ENCODE measurements around the gene LRRC4C.

Gene LRRC4C

DNA sequence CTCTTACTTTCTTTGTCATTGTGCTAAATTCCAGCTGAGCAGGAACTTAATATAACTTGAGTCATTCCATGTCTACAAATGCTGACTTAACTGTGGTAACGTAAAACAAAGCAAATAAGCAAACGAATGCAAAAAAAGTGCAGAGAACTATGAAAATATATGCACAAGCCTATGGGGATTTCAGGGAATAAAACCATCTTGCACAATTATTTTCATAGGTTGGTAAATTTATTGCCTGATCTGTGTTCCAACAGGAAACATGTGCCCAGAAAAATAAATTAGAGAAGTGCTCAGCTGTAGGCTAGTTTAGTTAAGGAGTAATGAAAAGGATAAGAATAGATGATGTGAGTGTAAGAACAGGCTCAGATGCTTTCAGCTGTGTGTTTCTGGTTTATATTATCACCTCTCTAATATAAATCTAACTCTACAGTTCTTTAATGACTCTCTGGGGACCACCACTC, 1169.3 kb downstream of the LRRC4C start:
- no peak for DNase-seq (ENCODE audit: low read depth)

DNA sequence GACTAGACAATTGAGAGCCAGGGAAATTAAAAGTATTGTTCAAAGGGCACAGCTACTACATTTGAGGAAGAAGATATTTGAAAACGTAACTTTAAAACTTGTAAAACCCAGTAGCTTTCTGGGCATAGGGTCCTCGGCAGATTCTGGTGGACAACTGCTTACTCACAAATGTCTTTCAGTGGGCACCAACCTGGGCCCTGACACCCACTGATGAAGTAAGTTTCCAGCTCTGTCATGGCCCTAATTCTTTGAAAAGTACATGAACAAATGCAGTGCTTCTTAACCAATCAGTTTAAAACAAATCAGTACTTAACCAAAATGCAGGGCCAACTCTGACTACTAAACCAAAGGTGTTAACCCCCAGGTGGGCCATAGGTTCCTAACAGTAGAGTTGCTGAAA, 1170.1 kb downstream of the LRRC4C start:
- DNase-seq (ENCODE audit: low read depth) = no peak

GRCh38 chr11:40287916-40288803, 1171.3 kb downstream of the LRRC4C start:
- DNase-seq (ENCODE audit: low read depth) = no peak

GRCh38 chr11:40286137-40286536, 1173.3 kb downstream of the LRRC4C start:
- DNase-seq (ENCODE audit: low read depth) = no peak

GRCh38 chr11:40285558-40285957, 1173.9 kb downstream of the LRRC4C start:
- no peak for DNase-seq (ENCODE audit: low read depth)

- no peak for DNase-seq (ENCODE audit: low read depth)
Observed at GRCh38 chr11:40281052-40281580, 1178.3 kb downstream of the LRRC4C start.

DNA sequence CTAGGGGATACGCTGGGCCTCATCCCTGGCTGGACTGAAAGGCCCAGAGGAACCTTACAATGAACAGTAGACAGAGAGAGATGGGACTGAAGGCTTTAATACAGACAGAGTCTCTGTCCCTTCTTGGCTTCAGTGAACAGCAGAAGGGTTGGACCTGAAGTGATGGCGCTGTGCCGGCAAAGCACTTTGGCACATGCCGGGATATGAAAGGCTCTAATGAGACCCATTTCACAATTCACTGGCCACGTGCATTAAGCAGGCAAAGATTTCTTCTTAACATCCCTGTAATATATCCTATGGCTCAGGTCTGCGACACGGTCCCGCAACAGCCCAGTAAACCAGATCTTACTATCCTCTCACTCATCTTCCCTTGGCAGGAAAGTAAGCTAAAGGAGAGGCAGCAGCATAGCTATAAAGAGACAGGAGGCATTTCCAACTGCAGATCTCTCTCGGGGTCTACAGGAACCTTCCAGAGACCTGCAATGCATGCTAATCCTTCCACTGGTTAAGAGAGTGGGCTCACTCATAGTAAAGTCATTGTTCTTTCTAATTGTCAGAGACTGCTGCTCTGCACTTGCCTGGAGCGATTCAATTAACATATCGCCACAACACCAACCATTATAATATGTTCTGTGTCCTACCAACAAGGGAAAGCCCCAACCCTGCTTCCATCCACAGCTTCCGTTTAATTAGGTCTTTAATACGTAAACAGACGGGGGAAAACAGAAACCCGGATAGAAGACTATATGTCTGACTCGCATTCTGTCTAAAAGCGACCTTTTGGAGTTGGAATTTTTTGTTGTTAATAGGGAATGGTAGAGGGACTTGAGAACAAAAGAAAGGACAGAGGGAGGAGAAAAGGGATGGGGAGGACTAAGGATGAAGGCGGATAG, 1179.0 kb downstream of the LRRC4C start:
- DNase-seq (ENCODE audit: low read depth) = no peak

- DNase-seq (ENCODE audit: low read depth) = no peak
Observed at GRCh38 chr11:40276960-40277359, 1182.5 kb downstream of the LRRC4C start.

- no peak for DNase-seq (ENCODE audit: low read depth)
Observed at GRCh38 chr11:40274017-40274416, 1185.4 kb downstream of the LRRC4C start.

DNA sequence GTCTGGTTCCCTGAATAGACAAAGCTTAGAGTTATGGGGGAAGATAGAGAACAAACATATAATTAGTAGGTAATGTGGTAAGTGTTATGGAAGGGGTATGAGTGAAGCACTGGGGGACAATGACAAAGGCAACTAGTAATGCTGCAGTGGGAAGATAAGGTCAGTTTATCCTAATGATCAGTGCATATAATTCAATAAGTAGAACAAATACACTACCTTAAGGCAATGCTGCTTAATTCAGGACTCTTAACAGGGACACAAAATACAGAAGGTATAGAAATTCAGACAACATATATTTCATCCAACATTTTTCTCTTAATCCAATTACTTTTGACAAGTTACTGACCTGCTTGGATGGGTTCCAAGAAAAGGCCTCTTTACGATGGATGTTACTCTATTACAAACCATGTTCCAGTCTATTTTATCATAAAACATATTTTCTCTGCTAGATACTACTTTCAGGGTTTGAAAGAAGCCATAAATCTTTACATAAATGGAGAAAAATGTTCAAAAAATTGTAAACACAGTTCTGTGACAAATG, 1186.2 kb downstream of the LRRC4C start:
- DNase-seq (ENCODE audit: low read depth) = no peak

DNA sequence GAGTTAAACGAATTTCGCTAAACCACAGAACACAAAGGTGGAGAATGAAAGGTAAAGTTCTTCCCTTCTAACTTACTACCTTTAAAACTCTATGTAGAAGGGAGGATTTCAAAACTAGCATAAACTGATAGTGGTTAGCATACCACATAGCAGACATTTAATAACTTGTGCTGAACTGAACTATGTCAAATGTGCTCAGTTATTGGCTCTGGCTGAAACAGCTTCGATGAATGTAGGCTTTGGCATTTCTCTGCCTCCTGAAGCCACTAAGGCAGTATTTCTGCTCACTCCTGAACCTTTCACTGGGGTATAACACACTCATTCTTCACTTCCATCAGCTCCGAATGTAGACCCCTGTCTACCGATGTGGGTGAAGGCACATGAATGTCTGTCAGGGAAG, 1188.1 kb downstream of the LRRC4C start:
- DNase-seq (ENCODE audit: low read depth) = no peak

GRCh38 chr11:40269865-40270264, 1189.6 kb downstream of the LRRC4C start:
- no peak for DNase-seq (ENCODE audit: low read depth)

DNA sequence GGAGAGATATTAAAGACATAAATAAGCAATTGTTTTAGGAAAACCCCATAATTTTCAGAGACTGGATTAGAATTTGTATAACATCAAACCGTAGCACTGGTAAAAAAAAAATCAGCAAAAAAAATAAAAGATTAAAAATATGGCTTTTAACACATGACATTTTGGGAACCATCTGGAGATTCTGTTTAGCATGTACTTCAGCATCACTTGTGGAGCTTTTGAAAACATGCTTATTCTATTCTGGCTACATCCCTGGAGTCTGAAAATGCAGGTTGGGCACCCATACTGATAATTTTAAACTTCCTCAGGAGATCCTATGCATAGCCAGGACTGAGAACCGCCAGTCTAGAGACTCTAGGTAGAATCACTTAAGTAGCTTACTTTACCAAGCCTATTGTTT, 1190.9 kb downstream of the LRRC4C start:
- DNase-seq (ENCODE audit: low read depth) = no peak

GRCh38 chr11:40255457-40255856, 1204.0 kb downstream of the LRRC4C start:
- DNase-seq (ENCODE audit: low read depth) = no peak

GRCh38 chr11:40253166-40253565, 1206.3 kb downstream of the LRRC4C start:
- no peak for DNase-seq (ENCODE audit: low read depth)

DNA sequence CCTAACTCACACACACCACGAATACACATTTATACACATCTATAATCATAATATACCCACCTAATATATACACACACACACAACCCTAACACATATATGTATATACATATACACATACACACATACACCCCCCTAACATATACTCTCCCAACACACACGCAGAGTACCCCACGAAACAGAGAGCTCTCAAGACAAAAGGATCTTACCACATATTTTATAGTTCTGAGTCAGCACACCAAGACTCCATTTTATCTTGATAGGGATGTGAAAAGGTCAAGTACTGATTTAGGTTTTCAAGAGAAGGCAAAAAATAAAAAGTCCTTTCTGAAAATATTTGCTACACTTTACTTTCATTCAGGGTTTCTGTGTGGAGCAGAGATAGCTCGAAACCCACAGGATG, 1207.2 kb downstream of the LRRC4C start:
- DNase-seq (ENCODE audit: low read depth) = no peak

- no peak for DNase-seq (ENCODE audit: low read depth)
Observed at GRCh38 chr11:40246983-40247382, 1212.5 kb downstream of the LRRC4C start.

- DNase-seq (ENCODE audit: low read depth) = no peak
Observed at GRCh38 chr11:40241524-40242051, 1217.9 kb downstream of the LRRC4C start.

DNA sequence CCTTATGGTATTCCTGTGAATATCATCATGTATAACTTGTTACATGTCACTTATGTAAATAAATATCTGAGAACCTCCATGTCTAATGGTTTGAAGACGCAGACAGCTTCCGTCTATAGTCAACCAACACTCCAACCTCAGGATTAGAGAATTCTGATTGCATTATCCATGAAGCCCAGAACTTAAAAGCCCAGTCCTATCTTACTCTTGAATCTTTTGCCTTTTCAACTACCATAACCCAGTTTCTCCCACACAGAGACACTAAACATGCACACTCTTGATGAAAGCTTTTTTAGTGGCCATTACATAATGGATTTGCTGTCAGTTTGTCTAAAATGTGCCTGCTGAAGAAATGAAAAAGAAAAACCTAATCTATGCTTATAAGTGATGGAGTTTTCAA, 1219.2 kb downstream of the LRRC4C start:
- no peak for DNase-seq (ENCODE audit: low read depth)

- DNase-seq (ENCODE audit: low read depth) = no peak
Observed at GRCh38 chr11:40236526-40236925, 1222.9 kb downstream of the LRRC4C start.

- no peak for DNase-seq (ENCODE audit: low read depth)
Observed at GRCh38 chr11:40235841-40236240, 1223.6 kb downstream of the LRRC4C start.

DNA sequence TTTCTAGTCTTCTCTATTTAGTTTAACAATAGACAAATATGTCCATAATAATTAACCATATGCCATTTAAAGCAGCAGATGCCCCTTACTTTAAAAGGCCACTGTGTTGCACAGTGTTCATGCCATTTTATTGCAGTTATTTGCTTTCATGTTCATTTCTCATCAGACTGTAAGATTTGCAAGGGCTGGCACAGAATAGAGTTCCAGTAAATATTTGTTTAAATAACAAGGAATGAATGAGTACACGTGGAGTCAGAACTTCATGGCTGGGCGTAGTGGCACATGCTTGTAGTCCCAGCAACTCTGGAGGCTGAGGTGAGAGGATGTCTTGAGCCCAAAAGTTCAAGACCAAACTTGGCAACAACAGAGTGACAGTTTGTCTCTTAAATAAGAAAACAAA, 1228.6 kb downstream of the LRRC4C start:
- no peak for DNase-seq (ENCODE audit: low read depth)
